HG02981 (cell line): ENCODE results near the gene FGF5.

ENCODE experiments used
- ATAC-seq: cut with Tn5 transposase; IDR thresholded peaks from one replicate; pipeline ENCODE4 v1.9.1; 2021; ENCODE audit warnings: mild to moderate bottlenecking, moderate library complexity; ENCODE audit not compliant: unreplicated experiment

Gene FGF5

GRCh38 chr4:80335226-80335553 lies 68.7 kb downstream of the FGF5 start:
- ATAC-seq: no peak

DNA sequence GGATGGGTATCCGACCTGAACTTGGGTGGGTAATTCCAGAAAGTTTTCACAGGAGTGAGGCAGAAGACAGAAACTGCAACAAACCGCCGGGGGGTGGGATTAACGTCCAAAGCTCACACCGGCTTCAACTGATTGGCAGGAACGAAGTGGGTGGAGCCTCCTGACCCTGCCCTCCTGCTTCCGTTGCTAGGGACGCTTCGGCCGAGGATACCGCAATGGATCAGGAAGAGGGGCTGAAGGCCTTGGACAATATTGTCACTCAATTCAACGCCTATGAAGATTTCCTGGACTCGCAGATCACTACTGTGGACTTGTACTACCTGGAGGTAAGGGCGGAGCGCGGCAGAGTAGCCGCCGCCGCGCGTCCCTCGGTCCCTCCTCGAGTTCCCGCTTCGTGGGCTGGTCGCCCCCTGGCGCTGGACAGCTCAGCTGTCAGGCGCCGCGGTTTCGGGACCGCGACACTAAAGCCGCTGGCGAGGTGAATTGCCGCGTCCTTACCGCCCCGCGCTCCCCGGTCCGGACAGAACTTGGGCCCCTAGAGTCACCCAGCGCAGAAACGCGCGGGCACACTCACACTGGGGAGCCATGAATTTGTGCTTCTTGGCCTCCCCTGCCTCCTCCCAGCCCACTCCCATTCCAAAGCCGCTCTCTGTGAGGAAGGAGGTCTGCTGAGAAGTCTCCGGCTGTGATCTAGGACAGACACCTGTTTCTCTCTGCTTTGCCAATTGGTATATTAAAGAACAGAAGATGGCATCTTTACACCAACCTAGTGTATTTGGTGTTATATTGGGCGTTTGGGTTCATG lies 69.3 kb downstream of the FGF5 start, which contains the start of gene CFAP299:
CFAP299 (plus strand) TSS at position 177 of the 805 bp plus-strand sequence.
- peak; percentile 97 for ATAC-seq

DNA sequence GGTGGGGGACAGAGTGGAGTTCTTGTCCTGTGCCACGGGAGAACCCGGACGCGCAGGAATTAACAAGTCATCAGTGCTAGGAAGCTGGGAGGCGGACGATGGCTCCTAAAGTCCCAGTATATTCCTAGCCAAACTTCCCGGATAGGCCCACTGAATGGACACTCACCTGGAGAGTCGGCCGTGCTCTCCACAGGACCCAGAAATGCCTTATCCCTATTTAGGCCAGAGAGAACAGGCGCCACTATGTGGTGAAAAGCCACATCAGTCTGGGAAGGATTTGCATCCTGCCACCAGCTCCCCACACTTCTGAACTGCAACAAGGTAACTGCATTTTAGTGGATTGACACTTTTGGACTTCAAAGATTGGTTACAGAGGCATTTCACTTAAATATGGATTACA lies 70.1 kb downstream of the FGF5 start:
- no peak for ATAC-seq

DNA sequence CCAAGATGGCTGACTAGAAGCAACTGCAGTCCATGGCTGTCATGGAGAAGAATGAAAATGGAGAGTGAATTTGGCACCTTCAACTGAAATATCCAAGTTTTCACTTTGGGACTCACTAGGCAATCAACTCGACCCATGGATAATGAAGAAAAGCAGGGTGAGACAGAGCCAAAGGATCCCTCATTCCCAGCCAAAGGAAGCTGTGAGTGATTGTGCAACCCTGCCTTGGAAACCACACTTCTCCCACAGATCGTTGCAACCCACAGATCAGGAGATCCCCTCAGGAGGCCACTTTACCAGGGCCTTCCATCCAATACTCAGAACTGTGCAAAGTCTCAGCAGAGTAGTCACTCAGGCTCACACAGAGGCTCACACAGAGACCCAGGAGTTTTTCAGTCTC lies 73.6 kb downstream of the FGF5 start:
- ATAC-seq: no peak
